GM19043 (cell line): ENCODE results near the gene RPS6KB2.
A peak's percentile ranks its signal among the peaks of the same experiment; 100 is the strongest.
"Not testable (repeated sequence)": the region's sequence is repeated elsewhere in the genome, so short reads cannot be mapped to it uniquely, and the experiment has no call there.

Experiments
- ATAC-seq: cut with Tn5 transposase; IDR thresholded peaks from one replicate; pipeline ENCODE4 v1.9.1; 2021; ENCODE audit warnings: low read depth; ENCODE audit not compliant: unreplicated experiment

The RPS6KB2 gene

DNA sequence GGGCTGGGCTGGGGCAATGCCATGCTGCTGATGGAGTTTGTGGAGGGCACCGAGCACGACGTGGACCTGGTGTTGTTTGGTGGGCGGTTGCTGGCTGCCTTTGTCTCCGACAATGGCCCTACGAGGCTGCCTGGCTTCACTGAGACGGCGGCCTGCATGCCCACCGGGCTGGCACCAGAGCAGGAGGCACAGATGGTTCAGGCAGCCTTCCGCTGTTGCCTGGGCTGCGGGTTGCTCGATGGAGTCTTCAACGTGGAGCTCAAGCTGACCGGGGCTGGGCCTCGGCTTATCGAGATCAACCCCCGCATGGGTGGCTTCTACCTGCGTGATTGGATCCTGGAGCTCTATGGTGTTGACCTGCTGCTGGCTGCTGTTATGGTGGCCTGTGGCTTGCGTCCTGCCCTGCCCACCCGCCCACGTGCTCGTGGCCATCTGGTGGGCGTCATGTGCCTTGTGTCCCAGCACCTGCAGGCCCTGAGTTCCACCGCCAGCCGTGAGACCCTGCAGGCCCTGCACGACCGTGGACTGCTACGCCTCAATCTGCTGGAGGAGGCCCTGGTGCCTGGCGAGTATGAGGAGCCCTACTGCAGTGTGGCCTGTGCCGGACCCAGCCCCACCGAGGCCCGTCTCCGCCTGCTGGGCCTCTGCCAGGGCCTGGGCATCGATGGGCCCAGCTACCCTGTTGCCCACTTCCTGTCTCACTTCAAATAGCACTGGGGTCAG, 4.2 kb upstream of the RPS6KB2 start:
- ATAC-seq: no peak

DNA sequence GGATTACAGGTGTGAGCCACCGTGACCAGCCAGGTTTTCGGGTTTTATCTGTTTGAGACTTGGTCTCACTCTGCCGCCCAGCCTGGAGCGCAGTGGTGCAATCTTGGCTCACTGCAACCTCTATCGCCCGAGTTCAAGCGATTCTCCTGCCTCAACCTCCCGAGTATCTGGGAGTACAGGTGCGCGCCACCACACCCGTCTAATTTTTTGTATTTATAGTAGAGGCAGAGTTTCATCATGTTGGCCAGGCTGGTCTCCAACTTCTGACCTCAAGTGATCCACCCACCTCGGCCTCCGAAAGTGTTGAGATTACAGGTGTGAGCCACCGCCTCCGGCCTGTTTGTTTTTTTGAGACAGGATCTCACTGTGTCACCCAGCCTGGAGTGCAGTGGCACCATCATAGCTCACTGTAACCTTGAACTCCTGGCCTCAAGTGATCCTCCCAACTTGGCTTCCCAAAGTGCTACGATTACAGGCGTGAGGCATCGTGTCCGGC, 882 bp upstream of the RPS6KB2 start:
- ATAC-seq: not testable (repeated sequence)

DNA sequence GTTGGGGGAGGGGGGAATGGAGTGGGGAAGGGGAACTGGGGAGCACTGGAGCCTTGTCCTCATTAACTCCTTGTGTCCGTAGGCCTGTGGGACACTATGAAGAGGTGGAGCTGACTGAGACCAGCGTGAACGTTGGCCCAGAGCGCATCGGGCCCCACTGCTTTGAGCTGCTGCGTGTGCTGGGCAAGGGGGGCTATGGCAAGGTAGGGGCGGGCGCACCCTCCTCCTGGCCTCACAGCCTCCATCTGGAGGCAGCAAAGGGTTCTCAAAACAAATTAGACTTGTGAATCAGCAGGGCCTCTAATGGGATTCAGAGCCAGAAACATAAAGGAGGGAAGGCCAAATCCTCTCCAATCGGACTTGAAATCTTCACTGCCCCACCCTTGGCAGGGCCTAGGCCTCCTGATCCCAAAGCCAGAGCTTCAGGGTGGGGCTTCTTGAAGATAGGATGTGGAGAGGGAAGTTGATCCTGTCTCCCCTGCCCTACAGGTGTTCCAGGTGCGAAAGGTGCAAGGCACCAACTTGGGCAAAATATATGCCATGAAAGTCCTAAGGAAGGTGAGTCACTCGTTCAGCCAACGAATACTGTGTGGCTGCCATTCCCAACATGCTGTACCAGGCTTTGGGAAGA, 859 bp downstream of the RPS6KB2 start:
- ATAC-seq: no peak

DNA sequence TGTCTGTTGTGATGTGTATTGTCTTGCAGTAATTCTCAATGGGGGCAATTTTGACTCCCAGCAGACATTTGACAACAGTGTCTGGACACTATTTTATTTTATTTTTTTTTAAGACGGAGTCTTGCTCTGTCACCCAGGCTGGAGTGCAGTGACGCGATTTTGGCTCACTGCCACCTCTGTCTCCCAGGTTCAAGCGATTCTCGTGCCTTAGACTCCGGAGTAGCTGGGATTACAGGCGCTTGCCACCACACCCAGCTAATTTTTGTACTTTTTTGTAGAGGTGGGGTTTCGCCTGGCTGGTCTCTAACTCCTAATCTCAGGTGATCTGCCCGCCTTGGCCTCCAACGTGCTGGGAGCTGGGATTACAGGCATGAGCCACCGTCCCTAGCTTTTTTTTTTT, 1.4 kb downstream of the RPS6KB2 start:
- no peak for ATAC-seq

DNA sequence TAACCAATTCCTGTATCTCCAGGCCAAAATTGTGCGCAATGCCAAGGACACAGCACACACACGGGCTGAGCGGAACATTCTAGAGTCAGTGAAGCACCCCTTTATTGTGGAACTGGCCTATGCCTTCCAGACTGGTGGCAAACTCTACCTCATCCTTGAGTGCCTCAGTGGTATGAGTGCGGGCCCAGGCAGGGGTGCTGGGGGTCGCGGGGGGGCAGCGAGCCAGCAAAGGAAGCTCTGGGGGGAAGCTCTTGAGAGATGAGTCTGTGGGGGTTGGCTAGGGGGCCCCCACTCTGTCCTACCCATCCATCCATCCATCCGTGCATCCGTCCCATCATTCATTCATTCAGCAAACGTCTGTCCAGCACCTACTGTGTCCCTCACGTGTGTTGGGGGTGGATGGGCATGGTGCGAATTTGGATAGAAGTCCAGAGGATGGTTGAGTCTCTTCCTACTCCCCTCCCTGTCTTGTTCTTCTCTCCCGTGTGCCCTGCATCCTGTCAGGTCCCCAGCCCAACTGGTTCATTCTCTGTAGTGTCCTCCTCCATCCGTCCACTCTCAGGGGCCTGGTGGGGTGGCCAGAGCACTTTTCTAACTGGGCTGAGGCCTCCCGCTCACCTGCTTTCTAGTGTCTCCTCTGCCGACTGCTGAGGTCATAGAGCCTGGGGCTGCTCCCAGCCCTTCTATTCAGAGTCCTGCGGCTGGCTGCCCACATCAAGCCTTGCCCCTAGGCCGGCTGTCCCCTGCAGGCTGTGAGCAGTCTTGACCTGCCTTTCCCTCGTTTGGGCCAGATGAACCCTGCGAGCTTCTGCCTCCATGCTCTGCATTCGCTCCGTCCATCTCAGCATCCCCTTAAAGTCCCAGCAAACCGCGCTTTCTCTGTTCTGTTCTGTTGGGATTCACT, 3.3 kb downstream of the RPS6KB2 start:
- ATAC-seq: no peak

DNA sequence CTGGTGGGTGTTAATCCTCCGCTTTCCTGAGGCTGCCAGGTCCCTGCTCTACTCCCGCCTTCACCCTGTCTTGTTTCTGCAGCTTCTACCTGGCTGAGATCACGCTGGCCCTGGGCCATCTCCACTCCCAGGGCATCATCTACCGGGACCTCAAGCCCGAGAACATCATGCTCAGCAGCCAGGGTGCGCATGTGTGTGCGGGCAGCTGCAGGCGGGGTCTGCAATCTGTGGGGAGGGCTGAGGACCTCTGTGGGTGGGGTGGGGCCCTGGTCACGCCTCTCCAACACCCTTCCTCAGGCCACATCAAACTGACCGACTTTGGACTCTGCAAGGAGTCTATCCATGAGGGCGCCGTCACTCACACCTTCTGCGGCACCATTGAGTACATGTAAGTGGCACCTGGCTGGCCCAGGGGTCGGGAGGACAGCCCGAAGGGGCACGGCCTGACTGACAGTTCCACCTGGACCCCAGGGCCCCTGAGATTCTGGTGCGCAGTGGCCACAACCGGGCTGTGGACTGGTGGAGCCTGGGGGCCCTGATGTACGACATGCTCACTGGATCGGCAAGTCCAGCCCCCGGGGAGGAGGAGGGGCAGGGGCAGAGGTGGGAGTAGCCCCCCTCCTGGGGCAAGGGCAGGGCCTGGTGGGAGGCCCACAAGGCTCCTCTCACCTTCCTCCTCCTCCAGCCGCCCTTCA, 4.5 kb downstream of the RPS6KB2 start:
- ATAC-seq: no peak

DNA sequence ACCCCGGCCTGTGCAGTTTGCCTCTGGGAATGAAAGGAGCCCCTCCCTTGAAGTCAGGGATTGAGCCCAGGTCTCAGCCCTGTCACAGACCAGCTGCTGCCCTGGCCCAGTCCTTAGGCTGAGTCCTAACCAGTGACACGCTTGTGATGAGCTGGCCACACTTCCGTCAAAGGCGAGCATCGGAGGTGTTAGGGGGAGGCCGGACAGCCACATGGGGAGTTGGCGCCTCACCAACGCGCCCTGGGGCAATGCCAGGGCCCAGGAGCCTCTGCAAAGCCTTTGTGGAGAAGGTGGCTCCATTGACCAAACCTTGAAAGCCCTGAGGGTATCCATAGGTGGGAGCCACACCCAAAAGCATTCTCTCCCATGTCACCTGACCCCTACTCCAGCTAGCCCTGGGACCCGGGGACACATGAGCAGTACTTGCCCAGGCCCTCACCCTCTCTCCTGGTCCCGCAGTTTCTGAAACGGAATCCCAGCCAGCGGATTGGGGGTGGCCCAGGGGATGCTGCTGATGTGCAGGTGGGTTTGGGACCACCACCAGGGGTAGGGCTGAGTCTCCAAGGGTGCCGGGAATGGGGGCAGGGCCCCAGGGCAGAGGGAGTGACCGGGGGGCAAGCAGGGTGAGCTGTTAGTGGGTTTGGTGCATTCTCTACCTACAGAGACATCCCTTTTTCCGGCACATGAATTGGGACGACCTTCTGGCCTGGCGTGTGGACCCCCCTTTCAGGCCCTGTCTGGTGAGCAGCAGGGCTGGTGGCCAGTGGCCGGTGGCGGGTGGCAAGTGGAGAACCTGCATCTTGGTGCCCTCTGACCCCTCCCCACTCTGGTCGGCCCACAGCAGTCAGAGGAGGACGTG, 5.5 kb downstream of the RPS6KB2 start:
- no peak for ATAC-seq

DNA sequence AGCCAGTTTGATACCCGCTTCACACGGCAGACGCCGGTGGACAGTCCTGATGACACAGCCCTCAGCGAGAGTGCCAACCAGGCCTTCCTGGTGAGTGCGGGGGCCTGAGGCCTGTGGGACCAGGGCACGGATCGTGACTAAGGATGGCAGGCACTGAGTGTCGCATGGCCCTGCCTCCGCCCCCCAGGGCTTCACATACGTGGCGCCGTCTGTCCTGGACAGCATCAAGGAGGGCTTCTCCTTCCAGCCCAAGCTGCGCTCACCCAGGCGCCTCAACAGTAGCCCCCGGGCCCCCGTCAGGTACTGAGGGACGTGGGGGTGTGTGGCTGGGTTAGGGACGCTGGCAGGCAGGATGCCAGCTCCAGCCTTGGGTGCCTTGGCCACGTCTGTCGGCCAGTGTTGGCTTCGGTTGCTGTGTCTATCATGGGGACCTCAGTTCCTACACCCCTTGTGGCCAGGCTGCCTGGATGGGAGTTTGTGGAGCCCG, 6.1 kb downstream of the RPS6KB2 start:
- no peak for ATAC-seq

DNA sequence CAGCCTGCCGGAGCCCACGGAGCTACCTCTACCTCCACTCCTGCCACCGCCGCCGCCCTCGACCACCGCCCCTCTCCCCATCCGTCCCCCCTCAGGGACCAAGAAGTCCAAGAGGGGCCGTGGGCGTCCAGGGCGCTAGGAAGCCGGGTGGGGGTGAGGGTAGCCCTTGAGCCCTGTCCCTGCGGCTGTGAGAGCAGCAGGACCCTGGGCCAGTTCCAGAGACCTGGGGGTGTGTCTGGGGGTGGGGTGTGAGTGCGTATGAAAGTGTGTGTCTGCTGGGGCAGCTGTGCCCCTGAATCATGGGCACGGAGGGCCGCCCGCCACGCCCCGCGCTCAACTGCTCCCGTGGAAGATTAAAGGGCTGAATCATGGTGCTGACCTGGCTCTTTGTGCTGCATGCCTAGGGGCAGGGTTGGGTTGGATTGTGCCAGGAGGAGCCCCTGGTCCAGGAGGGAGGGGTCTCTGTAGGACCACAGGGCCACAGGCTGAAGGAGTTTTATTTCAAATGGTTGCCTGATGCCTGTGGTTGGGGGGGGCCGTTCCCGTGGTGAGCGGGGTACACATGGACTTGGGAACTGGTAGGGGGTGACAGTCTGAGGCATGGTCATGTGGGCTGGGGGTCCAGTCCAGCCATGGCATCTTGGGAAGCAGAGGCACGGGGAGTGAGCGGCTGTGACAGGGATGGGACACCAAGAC, 6.9 kb downstream of the RPS6KB2 start:
- ATAC-seq: no peak

DNA sequence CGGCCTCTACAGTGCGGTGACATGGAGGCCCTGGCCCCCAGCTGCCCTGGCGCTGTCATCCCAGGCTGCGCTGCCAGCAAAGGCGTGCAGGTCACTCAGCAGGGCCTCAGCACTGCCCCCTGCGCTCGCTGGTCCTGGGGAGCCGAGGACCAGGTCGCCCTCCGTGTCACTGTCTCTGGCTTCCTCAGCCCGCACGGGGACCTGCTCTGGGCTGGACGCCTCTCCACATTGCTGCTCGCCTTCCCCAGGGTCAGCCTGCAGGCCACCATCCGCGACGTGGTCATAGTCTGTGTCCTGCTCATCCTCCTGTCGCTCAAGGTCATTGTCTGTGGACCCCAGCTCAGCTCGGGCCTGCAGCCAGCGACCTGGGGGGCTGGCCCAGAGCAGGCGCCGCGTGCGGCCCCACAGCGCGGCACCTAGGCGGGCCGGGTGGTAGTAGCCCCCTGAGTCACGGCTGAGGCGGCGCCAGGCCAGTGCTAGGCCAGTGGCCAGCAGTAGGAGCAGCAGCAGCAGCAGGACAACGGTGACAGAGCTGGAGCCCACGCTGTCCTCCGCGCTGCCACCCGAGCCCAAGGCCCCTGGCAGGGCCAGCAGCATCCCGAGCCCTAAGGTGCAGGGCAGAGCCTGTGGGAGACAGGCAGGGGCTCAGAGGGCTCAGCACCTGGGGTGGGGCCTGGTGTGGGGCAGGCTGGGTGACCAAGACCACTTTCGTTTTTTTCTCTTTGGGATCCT, 7.6 kb downstream of the RPS6KB2 start:
- ATAC-seq: no peak

DNA sequence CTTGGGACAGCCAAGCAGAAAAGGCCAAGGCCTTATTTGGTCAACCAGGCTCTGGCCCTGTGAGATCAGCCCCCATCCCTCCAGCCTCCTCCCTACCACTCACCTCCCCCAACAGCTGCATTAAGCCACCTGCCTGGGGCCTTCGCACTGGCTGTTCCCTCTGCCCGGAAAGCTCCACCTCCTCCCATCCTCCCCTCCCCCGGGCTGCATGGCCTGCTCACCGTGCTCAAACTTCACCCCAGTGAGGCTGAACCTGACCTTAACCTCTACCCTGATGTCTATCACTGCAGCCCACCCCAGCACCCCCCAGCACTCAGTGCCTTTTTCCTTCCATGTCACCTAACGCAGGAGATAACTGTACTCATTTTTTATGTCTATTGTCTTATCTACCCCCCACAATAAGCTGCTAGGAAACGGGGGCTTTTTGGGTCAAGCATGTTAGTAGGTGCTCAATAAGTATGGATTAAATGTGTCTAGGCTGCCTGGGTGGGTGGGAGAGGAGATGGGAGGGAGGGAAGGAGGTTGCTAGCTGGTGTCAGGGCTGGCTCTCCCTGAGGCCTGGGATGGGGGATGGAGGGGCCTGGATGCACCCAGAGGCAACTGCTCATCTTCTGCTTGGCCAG, 8.3 kb downstream of the RPS6KB2 start:
- ATAC-seq: peak; percentile 42

DNA sequence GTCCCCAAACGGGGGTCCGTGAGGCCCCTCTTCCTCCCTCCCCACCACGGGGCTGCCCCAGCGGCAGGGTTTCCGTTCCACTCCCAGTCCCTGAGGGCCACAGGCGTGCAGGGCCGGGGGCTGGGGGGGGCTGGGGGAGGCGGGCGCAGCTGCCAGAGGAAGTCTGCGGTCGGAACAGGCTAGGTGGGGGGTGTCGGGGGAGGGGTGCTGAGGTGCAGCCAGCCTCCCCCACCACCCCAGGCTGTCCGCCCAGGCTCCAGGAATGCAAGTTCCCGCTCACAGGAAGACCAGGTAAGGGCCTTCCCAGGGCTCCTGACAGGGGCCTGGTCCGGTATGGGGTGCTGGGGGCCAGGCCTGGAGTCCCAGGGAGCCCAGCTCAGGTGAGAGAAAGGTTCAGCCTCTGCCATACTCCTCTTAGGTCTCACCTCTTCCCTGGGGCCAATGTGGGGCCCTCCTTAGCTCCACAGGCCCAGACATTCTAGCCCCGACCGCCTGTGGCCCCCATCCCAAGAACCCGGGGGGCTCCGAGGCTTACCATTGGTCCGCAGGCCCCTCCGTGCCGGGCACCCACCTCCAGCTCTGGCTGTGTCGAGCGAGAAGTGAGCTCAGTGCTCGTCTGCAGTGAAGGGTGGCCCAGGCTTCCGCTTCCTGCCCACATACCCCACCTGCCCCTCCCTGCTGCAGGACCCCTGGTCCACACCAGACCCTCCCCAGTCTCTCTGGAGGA, 9.0 kb downstream of the RPS6KB2 start, which contains the start of gene PTPRCAP:
Gene PTPRCAP, minus strand, starts transcription at position 601 of the 727 bp plus-strand sequence. Its CDS starts 63 bp downstream, at position 538.
- ATAC-seq: no peak

DNA sequence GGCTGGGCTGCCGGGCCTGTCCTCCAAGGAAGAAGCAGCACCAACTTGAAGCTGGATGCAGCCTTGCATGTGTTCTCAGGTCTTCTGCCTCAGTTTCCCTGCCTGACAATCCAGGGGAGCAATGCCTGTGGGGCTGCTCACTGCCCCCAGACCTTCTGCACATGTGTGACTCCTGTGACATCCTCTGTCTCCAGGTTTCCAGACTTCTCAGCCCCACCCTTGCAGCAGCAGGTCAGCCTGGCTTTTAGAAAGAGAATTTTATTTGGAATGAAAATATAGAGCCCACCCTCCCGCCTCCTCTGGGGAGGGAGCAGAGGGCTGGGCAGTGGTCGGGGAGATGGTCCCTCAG, 9.5 kb downstream of the RPS6KB2 start:
- no peak for ATAC-seq

DNA sequence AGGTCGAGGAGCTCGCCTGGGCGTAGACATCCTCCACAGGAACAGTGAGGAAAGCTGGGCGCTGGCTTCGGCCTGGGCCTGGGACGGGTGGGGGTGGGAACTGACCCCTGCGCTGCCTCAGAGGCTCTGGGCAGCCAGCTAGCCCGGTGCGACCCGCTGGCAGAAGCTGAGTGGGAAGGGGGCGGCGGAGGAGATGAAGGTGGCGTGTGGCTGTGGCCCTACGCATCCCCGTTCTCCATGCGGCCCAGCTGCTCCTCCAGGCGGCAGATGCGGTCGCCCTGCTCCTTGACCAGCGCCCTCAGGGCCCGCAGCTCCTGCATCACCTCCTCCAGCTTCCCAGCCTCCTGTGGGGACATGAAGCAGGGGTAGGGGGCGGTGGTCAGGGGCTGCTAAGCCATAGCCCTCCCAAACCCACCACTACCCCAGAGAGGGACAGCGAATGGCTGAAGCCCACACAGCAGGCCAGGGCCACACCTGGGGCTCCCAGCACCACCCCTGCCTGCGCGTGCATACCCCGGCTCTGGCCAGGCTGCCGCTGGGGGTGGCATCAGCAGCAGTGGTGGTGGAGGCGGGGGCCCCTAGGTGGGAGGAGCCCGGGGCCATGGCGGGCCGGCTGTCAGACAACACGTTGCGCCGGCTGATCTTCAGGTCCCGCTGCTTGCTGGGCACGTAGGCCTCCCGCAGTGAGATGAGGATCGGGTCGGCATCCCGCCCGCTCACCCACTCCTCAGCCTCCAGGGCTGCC, 10.0 kb downstream of the RPS6KB2 start:
- ATAC-seq: no peak

DNA sequence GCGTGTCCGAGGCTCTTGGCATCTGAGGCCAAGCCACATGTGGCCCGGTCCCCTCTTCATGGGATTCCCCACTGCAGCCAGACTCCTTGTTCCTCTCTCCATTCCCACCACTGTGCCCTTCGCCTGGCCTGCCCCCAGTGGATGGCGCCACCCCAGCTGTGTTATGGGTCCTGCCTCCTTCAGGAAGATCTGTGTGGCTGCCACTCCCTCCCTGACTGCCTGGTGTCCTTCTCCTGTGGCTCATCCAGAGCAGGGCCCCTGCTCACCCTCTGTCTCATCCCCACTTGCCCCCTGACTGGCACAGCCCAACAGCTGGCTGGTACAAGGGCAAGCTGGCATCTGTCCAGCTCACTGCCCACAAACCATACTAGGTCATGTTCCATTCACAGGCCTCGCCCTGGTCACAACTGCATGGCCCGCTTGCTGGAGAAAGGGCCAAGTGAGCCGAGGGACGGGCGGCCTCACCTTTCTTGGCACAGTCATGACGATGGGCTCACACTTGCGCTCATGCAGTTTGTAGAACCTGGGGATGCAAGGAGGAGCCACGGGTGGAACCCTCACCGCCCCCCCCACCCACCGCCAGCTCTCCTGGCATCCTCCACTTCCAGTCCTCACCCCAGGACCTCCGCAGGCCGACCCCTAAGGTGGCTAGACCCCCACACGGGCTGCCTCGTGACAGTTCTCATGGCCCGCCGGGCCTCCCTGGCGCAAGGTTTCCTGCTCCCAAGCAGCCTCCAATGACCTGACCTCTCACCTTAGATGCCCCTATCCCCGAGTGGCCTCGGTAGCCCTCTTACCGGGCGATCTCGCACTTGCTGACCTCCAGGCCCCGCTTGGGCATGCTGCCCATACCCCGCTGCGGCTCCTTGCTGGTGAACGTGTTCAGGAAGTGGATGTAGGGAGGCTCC, 11.3 kb downstream of the RPS6KB2 start:
- no peak for ATAC-seq
